NCI-H2107 treated with DMSO at 0.1 percent for 48 hours (cell line): Measurements from ENCODE around the gene PRR12.

Source experiments
- DNase-seq: peaks from one replicate; lab custom pipeline; 2025; ENCODE audit not compliant: unreplicated experiment; lab: John Stamatoyannopoulos, UW

Gene PRR12

DNA sequence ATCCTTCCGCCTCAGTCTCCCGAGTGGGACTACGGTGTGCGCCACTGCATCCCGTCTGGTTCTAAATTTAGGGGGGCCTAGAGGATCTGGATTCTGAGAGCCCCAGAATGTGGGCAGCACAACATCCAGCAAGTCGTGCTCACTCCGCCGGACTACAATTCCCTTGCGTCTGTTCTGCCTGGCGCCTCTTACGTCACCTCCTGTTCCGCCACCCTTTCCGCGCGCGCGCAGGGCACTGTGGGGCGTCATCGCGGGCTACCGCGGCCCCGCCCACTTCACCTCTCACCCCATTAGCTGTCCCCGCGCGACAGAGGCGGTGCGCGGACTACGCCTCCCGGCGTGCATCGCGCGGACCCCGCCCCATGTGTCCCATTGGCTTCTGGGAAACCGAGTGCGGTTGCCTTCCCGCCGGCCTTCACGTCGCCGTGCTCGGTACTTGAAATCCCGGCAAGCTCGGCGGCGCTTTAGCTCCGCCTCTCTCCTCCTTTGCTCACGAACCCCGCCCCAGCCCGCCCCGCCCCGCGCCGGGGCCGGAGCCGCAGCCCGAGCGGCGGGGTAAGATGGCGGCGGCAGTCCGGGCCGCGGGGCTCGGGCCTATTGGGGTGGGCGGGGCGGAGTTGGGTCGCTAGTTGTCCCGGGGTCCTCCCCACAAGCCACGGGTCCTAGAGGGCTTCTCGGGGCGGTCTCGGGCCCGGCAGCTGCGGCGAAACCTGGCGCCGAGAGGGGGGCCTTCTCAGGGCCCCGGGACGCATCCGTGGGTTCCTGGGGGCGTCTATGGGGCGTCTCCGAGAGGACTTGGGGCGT is 50.9 kb downstream of the PRR12 start, which contains the start of gene SCAF1:
Gene SCAF1 (plus strand): TSS at position 522 of the 804 bp plus-strand sequence. CDS start 2,818 bp downstream, outside the sequence.
- DNase-seq = peak; percentile 95

GRCh38 chr19:49642492-49643035 is 51.6 kb downstream of the PRR12 start:
- no peak for DNase-seq

- DNase-seq = no peak
These were observed 52.5 kb downstream of the PRR12 start for GRCh38 chr19:49643466-49643865.

GRCh38 chr19:49645592-49645991 is 54.6 kb downstream of the PRR12 start:
- no peak for DNase-seq

DNA sequence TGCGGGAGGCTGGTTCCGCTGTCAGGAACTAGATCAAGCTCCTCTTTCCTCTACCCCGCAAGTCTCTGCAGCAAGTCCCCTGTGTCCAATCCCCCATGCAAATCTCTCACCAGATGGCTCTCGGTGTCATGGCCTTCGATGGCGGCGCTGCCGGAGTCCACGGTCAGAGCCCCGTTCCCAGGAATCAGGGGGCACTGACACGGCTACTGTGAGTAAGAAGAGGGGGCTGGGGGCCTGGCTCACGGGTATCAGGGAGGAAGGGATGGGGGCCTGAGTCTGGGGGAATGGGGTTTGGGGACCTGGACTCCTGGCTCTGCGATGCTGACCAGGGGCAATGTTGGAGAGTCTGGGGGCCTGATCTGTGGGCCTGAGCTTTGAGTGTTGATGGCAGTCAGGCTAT is 55.0 kb downstream of the PRR12 start:
- no peak for DNase-seq

GRCh38 chr19:49646586-49646985 is 55.6 kb downstream of the PRR12 start:
- no peak for DNase-seq

- no peak for DNase-seq
These were observed 60.2 kb downstream of the PRR12 start for GRCh38 chr19:49651029-49651819.

- DNase-seq = no peak
These were observed 61.0 kb downstream of the PRR12 start for GRCh38 chr19:49651820-49652550.

DNA sequence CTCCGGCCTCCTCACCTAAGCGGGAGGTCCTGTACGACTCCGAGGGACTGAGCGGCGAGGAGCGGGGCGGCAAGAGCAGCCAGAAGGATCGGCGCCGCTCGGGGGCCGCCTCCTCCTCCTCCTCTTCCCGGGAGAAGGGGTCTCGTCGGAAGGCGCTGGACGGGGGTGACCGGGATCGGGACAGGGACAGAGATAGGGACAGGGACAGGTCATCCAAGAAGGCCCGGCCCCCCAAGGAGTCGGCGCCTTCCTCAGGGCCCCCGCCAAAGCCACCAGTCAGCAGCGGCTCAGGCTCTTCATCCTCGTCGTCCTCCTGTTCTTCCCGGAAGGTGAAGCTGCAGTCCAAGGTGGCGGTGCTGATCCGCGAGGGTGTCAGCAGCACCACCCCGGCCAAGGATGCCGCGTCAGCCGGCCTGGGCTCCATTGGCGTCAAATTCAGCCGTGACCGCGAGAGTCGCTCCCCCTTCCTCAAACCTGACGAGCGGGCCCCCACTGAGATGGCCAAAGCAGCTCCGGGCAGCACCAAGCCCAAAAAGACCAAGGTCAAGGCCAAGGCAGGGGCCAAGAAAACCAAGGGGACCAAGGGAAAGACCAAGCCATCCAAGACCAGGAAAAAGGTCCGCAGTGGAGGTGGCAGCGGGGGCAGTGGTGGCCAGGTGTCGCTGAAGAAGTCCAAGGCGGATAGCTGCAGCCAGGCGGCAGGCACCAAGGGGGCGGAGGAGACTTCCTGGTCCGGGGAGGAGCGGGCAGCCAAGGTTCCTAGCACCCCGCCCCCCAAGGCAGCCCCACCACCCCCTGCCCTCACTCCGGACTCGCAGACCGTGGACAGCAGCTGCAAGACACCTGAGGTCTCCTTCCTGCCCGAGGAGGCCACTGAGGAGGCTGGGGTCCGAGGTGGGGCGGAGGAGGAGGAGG is 61.8 kb downstream of the PRR12 start:
- DNase-seq = no peak

GRCh38 chr19:49653466-49653806 is 62.5 kb downstream of the PRR12 start:
- DNase-seq = no peak

GRCh38 chr19:49654581-49654980 is 63.6 kb downstream of the PRR12 start:
- DNase-seq = no peak

- DNase-seq = no peak
These were observed 64.8 kb downstream of the PRR12 start for GRCh38 chr19:49655570-49656455.

DNA sequence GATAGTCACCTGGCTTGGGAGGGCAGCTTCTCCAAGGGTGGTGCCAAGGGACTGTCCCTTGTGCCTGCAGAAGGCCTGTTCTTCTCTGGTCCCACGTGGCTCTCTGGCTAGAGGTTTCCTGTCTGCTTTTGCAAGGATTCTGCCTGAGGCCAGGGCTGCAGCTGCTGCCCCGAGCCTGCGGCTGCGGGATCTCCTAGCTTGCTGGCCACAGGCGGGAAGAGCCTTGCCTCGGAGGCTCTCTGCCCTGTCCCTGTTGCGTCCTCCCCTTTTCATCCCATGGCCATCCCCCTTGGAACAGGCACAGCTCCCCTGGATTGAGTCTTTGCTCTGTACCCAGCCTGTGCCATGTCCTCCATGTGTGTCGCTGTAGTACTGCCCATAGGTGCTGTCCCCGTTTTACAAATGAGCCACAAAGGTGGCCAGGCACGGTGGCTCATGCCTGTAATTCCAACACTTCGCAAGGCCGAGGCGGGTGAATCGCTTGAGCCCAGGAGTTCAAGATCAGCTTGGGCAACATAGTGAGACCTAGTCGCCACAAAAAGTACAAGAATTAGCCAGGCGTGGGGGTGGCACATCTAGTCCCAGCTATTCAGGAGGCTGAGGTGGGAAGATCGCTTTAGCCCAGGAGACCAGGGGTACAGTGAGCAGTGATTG is 65.6 kb downstream of the PRR12 start:
- DNase-seq = no peak

DNA sequence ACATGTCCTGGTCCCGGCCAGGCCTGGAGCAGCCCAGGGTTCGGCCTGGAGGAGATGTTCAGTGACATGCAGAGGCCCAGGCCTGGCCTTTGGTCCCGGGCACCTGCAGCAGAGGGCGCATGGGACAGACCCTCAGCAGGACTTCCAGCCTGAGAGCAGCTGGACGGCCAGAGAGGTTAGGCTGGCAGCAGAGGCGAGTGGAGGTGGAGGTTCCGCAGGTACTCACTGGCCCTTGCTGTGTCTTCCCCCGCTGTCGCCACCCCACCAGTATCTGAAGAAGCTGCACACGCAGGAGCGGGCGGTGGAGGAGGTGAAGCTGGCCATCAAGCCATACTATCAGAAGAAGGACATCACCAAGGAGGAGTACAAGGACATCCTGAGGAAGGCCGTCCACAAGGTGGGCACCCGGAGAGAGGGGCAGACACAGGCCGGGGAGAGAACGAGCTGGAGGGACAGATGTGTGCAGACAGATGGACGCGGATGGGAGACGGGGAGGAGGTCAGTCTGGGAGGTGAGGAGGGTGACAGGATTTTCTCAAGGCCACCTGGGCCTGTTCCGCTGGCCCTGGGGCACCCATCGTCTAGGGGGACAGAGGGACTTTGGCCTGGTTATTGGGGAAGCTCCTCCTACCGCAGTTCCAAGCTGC is 66.6 kb downstream of the PRR12 start:
- no peak for DNase-seq

GRCh38 chr19:49658139-49658517 is 67.1 kb downstream of the PRR12 start:
- no peak for DNase-seq

DNA sequence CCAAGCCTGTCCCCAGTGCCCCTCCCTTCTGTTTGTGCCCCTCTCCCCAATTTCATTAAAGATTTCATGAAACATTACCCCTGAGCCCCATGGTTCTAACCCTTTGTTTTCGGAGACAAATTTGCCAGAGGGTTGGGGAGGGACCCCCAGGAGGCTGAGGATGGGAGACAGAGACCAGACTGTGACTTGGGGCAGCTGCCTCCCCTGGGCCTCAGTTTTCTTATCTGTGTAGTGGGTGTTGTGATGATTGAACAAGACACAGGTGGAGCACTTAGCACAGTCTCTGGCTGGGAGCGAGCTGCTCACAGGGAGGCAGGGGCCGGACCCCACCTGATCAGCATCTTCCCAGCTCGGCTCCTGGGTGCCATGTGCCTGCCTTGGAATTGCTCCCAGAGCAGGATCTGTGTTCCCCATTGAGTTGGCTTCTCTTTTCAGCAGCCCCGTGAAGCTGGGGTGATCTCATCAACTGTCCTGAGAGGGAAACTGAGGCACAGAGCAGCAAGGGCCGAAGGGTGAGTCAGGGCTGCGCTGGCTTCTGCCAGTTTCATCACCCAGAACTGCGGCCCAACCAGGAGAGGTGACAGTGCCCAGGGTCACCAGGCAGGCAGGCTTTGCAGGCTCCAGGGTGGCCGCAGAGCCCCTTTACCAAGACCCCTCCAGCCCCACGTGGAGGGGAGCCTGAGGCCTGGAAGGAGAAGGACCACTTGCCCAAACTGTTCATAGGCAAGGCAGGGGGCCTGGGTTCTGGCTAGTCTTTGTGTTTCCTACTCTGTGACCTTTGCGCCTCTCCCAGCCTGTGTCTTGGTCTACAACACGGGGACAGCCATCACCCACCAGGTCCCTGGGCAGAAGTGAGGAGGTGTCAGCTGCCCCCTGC is 67.8 kb downstream of the PRR12 start:
- no peak for DNase-seq

DNA sequence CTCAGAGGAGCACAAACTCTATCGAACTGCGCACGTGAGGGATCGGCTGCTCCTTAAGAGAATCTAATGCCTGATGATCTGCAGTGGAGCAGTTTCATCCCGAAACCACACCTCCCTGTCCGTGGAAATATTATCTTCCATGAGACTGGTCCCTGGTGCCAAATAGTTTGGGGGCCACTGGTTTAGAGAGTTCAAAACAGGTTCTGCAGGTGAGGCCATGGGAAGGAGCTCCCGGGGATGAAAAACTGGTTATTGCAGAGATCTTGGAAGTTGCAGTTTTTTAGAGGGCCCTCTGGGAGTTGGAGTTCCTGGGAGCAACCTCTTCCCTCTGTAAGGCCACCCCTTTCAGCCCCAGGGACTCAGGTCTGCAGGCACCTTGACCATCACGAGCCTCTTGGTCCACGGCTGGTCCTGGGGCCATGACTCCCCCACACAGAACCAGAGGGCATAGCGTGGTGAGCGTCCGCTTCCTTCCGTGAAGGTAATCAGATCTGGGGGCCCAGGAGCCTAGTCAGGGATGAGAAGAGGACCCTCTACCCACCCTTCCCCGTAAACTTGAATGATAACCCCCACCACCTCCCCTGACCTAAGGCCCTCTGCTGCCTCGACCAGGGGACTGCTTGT is 69.5 kb downstream of the PRR12 start:
- no peak for DNase-seq
